HG03442 (cell line): ENCODE data around the gene MLPH.
"Not testable (repeated sequence)": the region's sequence is repeated elsewhere in the genome, so short reads cannot be mapped to it uniquely, and the experiment has no call there.

Source experiments
- ATAC-seq: cut with Tn5 transposase; IDR thresholded peaks from one replicate; pipeline ENCODE4 v1.9.1; 2021; ENCODE audit warnings: mild to moderate bottlenecking, moderate library complexity; ENCODE audit not compliant: unreplicated experiment

The MLPH gene

GRCh38 chr2:237577956-237578870, 91.2 kb downstream of the MLPH start:
- ATAC-seq: no peak

DNA sequence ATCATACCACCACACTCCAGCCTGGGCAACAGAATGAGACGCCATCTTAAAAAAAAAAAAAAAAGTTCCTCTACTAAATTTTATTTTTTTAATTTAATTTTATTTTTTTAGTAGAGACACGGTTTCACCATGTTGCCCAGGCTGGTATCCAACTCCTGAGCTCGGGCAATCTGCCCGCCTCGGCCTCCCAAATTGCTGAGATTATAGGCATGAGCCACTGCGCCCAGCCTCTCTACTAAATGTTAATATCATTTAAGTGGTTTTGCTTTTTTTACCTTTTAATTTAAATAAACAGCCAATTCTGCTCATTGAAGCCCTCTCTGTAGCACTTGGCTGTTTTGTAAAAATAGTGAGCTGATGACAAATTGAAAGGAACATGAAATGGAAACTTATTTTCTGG, 94.3 kb downstream of the MLPH start:
- ATAC-seq: no peak

- no peak for ATAC-seq
Observed at GRCh38 chr2:237581751-237582746, 95.0 kb downstream of the MLPH start.

DNA sequence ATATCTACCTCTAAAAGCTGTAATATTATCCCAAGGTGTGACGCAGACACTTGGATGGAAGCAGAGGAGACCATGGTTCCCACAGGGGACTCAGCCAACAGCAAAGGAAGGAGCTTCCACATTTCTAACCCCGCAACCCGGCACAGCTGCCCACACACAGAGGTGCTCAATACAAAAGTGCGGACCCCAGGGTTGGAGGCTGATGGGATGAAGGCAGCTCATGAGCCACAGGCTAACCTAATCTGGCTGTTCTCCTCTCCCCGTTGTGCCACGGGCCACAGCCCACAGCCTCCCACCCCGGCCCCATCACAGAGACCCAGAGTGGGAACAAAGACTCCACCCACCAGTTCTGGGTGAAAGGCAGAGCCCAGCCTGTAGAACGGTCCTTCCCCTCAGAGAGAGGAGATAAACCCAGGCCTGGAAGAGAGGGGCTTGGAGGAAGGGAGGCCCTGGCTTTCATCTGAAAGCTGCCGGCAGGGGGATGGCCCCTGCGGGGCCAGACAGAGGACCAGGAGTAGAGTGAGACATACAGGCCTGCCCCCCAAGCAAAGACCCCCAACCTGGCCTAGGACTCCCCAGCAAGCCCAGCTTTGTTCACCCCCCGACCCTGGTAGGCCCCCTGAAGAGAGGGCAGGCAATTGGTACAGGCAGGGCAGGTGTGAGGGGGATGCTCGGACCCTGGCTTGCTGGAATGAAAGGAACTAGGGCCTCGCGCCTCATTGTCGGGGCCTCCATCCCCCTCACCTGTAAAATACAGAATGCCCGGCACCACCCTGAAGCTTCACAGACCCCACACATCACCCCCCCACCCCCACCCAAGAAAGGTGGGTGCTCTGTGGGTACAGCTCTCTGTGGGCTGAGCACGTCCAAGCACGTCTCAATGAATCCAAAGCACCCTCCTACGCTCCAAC, 96.6 kb downstream of the MLPH start:
- ATAC-seq: no peak

DNA sequence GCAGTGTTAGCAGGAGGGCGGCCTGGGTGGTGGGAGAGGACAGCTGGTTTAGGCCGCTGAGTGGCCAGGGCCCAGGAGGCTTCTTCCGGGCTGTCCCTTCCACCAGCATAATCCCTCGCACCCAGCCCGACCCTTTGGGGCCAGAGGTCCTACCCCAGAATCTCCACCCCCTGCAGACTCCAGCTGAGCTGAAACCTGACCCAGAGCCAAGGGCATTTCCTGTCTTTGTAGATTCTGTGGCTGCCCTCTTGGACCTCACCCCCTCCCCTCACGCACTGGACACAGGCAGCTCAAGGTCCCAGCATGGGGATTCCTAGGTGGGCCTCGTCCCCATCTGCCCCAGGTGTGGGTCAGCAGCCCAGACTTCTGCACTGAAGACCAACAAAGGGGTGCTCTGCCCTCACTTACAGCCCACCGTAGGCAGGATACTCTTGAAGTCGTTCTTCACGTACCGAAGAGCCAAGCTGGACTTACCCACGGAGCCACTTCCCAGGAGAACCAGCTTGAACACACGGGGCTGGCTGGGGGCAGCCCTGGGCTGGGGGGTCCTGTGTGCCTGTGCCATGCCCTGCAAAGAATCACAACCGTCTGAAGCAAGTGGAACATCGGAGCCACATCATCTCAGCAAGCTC, 98.7 kb downstream of the MLPH start:
- no peak for ATAC-seq

DNA sequence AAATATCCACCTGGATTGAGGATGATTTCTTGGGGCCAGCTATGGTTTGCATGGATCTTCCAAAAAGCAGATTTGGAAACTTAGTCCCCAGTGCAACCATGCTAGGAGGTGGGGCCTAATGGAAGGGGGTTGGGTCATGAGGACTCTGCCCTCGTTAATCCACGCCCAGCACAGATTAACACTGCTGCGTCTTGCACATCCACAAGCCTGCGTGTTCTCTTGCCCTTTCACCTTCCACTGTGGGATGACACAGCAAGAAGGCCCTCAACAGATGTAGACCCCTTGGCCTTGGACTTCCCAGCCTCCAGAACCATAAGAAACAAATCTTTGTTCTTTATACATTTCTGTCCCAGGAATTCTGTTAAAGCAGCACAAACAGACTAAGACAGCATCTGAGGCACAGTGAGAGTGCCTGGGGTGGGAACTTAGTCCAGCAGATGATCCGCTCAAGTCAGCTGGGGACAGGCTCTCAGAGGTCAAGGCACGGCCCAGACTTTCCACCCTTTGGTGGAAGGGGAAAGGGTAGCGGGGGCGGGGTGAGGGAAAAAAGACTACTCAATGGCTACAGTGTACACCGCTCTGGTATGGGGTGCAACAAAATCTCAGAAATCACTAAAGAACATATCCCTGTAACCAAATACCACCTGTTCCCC, 101.1 kb downstream of the MLPH start:
- ATAC-seq: no peak

GRCh38 chr2:237590272-237591140, 103.5 kb downstream of the MLPH start, which contains the start of gene RAB17:
Gene RAB17, minus strand, starts transcription at chr2:237590734. Its CDS starts 4,580 bp downstream, at chr2:237586154.
- no peak for ATAC-seq

GRCh38 chr2:237591141-237591881, 104.3 kb downstream of the MLPH start:
- no peak for ATAC-seq

- ATAC-seq: no peak
Observed at GRCh38 chr2:237592425-237592980, 105.5 kb downstream of the MLPH start.

DNA sequence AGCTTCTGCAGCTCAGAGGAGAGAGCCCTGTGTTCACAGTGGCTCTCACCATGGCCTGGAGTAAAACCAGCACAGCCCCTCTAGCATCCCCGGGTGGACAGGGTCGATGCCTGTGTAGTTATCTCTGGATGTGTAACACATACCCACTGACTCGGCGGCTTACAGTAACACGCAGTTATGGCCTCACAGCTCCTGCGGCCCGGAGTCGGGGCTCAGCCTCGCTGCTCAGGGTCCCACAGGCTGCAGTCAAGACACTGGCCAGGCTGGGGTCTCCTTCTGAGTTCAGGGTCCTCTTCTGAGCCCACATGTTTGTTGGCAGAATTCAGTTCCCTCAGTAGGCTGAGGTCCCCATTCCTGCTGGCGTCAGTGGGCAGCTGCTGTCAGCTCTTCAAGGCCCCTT, 106.0 kb downstream of the MLPH start:
- ATAC-seq: no peak

GRCh38 chr2:237593596-237594320, 106.7 kb downstream of the MLPH start:
- ATAC-seq: no peak

DNA sequence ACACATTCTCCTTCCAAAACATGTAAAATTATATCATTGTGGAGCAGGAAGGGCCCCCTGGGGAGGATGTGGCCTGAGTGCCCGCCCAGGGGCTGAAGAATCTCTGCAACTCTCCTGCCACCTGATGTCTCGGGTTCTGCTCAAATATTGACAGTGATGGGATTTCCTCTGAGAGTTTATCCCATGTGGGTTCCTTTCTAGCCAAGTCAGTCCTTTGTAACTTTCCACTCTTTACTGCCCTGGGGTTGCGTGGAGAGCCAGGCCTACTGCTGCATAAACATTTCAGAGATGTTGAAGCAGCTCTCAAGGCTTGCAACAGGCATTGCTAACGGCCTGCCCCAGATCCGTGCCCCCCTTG, 107.4 kb downstream of the MLPH start:
- ATAC-seq: no peak

GRCh38 chr2:237595829-237596519, 108.9 kb downstream of the MLPH start:
- not testable (repeated sequence) for ATAC-seq

- ATAC-seq: no peak
Observed at GRCh38 chr2:237596520-237597195, 109.6 kb downstream of the MLPH start.

GRCh38 chr2:237597196-237598145, 110.4 kb downstream of the MLPH start:
- no peak for ATAC-seq
